Jurkat, Clone E6-1 (cell line): Measurements from ENCODE around the gene ZFYVE27.
A peak's percentile ranks its signal among the peaks of the same experiment; 100 is the strongest.

ENCODE experiments used
- DNase-seq: peaks from one replicate; pipeline ENCODE4 v3.0.0-alpha.2; 2011; ENCODE audit warnings: low read depth, low spot score
- H3K4me3 ChIP-seq: 2 replicates; pipeline ENCODE4 v1.5.1; 2011; ENCODE audit warnings: mild to moderate bottlenecking, low read length, control low read depth, moderate library complexity

ZFYVE27 gene

DNA sequence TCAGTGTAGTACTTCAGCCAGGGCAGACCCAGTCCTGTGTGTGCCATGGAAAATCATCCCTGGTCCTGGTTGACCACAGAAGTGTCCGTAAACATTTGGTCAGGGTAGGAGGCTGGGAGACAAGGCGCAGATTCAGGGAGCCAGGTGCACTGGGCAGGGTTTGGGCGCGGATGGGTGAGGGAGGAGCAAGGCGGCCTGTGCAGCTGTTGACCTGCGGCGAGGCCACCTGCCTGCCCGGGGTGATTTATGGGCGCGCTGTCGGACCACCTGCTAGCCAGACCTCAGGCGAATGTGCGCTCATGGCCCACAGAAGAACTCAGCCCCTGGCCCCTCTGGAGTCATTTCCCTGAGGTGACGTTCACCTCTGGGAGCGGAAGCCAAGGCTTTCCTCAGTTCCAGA lies 28.3 kb downstream of the ZFYVE27 start:
- no peak overlapping the region for H3K4me3 ChIP-seq
- no peak for DNase-seq

DNA sequence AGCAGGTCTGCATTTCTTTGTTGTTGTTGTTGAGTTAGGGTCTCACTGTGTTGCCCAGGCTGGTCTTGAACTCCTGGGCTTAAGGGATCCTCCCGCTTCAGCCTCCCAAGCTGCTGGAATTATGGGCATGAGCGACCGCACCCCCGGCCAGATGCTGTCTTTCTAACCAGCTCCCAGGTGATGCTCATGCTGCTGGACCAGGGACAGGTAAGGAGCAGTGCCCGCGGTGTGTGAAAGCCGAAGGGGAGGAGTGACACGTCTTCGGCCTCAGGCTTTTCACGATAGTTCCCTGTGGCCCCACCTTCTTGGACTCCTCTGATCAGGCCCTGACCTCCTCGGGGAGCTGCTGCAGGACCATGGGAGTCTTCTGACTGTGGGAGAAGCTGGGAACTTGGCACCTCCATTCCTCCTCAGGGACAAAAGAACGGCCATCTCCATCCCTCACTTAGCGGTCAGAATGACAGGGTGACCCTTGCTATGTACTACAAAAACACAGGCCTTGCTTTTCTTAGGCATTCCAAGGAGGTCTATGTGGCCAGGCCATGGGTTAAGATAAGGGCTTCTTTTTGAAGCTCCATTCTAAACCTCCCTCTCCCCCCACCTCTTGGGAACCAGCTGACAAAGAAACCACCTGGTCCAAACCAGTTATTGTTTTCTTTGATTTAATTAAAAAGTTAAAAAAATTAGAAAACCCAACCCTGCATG lies 29.3 kb downstream of the ZFYVE27 start:
- no peak overlapping the region for H3K4me3 ChIP-seq
- no peak for DNase-seq

DNA sequence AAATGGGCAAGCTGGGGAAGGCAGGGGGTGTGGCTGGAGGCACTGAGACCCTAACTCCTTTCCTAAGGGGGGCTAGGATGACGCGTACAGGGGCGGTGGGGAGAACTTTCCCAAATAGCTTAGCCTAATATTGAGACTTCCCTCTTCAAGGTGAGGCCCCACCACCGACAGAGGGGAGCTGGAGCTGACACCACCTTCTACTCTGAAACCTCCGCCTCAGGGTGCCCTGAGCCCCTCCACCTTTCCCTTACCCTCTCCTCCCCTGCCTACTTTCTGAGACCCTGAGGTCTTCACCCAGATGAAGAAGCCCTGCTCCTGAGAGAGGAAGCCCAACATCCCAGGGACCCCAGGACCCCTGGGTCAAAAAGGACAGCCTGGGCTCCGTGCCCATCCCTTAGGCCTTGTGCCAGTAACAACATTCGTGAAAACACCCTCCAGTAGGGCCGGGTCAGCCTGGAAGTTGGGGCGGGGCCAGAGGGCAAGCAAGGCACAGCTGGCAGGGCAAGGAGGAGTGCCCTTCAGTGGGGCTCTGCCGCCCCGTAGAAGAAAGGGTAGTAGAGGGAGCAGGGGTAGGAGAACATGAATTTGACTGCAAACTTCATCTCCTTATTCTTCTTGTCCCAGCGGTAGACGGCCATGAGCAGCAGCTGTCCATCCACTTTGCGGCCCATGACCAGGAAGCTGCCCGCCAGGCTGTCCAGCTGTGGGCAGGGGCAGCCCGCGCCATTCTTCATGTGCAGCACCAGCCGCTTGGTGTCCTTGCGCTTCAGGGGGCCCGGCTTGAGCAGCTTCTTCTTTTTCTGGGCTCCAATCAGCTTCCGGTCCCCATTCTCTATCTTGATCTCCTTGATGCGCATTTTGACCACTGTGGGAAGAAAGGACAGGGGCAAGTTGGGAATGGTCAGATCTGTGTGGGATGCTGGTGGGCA lies 30.3 kb downstream of the ZFYVE27 start:
- H3K4me3 ChIP-seq: no peak overlapping the region
- DNase-seq: no peak

DNA sequence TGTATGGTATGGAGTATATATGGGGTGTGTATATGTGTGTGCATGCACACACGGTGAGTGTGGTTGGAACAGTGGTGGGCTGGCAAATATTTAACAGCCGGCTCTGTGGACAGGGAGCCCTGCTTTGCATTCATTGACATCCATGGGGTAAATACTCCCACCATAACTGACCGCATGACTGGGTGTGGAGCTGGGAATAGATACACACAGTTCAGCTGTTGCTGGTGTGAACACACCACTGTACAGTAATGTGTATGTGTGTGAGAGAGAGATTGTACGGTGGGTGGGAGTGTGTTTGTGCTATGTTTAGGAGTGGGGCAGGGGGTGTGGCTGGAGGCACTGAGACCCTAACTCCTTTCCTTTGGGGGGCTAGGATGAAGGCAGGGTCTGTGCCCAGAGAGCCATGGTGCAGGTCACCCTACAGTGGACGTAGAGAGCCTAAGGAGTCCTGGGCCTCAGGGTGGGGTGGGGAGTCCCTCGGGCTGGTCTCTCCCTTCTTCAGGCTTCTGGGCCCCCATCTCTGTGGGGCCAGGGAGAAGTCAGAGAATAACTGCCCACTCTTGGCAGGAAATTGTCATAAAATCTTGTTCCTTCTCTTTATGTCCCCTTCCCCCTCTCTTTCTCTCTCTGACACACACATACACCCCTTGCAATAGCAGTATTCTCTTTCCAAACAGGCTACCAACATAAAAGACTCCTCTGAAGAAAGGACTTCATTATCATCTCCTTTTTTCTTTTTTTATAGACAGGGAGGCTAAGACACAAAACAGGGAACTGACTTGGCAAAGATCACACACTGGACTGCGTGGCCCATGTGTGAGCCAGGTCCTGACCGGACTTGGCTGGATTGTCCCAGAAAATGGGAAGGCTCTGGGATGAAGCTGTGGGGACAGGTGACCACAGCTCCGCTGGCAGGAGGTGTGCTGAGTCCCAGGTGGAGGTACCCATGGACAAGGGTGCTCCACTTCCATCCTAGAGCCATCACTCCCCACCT lies 31.7 kb downstream of the ZFYVE27 start:
- DNase-seq: no peak
- H3K4me3 ChIP-seq: no peak overlapping the region

DNA sequence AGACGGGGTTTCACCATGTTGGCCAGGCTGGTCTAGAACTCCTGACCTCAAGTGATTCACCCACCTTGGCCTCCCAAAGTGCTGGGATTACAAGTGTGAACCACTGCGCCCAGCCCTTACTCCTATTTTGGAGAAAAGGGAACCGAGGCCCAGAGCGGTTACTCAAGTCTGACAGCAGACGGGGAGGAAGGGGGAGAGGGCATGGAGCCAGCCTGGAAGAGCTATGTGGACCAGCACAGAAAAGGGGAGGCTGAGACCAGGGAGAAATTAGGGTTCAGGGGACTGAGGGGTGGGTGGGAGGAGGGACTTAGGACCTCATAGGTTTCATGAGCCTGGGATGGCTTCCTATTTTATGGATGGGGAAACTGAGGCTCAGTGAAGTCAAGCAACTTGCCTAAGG lies 33.3 kb downstream of the ZFYVE27 start:
- H3K4me3 ChIP-seq: no peak overlapping the region
- no peak for DNase-seq

DNA sequence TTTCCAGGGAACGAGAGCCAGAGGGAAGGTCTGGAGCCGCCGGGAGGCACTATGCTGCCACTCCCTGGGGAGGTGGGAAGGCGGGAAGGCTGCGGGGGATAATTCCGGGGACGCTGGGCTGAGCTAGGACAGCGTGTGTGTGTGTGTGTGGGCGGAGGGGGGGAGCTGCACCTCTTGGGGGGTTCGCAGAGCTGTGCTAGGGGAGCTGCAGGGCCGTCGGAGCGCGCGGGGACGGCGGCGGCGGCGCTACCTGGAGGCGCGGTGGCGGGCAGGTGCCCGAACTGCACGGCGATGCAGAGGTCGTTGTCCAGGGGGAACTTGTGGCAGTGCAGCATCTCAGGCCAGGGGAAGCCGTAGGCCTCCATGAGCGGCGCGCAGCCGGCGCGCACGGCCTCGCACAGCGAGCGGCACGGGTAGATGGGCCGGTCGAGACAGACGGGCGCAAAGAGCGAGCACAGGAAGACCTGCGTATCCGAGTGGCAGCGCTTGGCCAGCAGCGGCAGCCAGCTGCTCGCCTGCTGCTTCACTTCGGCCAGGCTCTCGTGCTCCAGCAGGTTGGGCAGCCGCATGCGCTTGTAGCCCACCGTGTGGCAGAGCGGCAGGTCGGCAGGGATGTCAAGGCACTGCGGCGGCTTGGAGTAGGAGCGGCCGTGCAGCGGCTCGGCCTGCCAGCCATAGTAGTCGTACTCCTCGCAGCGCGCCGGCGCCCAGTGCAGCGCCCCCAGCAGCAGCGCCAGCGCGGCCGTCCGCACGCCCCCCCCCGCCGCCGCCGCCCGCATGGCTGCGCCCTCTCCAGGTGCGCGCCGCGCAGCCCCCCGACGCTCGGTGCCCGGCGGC lies 34.3 kb downstream of the ZFYVE27 start:
- no peak for DNase-seq
- H3K4me3 ChIP-seq: no peak overlapping the region

DNA sequence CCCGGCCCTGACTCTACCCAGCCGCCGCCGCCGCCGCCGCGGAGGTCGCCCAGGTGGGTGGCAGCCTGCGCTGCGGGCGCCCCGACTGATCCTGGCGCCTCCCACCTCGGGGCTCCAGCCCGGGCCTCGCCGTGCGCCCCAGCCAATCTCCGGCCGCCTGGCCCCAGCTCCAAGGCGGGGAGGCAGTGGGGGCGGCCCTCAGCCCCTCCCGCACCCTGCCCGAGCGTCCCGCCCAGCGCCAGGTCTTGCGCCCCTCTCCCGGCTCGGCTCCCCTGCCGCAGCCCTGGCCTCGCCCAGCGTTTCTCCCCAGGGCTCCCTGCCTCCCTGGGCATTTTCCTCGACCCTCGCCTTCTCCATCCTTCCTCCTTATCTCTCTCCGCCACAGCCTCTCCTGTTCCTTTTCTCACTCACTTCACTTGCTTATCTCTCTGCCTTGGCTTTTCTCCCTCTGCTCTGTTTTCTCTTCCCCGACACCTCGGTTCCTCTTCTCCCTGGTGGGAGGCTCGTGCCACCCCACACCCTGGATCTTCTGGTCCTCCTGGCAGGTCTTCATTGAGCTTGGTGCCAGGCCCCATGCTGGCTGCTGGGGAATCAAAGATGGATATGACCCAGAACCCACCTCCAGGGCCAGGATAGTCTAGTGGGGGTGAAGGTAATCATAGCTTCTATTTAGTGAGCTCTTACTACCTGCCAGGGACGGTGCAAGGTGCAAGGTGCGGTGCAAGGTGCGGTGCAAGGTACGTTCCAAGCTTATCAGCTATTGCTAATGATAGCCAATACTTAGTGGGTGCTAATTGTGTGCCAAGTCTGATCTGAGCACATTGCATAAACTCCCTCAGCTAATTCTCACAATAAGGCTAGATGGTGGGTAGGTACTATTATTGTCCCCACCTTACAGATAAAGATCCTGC lies 35.2 kb downstream of the ZFYVE27 start, which contains the start of gene SFRP5:
Gene SFRP5, minus strand, starts transcription at position 87 of the 911 bp plus-strand sequence. CDS start 166 bp downstream, outside the sequence.
- DNase-seq: no peak
- no peak within 1 kb of the TSS for H3K4me3 ChIP-seq

DNA sequence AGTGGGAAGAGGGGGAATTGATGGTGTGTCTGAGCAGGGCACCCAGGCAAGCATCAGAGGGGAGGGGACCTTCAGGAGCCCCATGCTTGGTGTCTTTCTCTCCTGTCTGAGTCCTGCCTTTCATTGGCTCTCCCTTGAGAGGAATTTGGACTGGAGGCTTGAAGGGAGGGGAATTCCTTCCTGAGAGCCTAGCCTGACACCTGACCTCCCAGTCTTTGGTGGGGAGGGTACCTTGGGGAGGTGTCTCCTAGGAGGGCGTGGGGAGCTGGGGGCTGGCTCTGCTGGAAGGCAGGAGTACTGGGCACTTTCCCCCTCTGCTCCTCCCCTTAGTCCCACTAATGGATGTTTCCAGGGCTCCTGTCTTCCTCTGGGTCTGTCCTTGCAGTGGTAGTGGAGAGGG lies 36.2 kb downstream of the ZFYVE27 start:
- no peak for DNase-seq
- H3K4me3 ChIP-seq: no peak overlapping the region

DNA sequence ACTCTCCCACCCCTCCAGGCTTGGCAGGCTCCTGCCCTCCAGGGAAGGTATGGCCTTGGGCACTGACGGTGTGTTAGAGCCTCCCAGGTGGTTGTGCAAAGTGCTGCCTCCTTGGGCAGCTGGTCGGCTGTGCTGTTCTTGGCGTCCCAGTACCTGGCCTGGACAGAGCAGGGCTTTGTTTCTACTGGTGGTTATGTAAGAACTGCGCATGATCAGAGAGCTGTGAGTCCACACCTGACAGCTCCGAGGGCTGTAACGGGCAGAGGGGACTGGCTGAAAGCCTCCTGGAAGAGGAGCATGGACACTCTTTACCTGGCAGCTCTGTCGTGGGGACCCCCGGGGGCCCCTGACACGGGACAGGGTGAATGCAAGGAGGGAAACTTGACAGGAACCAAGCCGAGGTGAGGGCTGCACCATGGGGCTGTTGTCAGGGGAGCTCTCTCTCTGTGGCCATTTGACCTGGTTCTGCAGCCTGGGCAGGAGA lies 37.9 kb downstream of the ZFYVE27 start:
- no peak for DNase-seq
- no peak overlapping the region for H3K4me3 ChIP-seq

DNA sequence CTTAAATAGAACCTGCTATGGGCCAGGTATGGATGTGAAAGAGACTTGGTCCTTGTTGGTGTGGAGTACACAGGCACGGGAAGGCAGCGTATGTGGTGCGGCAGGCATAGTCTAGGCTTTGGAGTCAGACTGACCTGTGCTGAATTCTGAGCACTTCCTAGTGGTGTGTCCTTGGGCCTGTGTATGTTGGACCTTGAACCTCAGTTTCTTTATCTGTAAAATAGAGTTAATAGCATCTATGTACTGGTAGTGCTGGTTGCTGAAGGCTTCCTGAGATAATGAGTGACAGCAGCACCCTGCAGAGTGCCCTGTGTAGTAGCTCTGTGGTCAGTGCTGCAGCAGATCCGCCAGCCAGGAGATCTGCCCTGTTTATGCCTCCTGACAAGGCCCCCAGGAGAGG lies 40.2 kb downstream of the ZFYVE27 start:
- H3K4me3 ChIP-seq: no peak overlapping the region
- no peak for DNase-seq

DNA sequence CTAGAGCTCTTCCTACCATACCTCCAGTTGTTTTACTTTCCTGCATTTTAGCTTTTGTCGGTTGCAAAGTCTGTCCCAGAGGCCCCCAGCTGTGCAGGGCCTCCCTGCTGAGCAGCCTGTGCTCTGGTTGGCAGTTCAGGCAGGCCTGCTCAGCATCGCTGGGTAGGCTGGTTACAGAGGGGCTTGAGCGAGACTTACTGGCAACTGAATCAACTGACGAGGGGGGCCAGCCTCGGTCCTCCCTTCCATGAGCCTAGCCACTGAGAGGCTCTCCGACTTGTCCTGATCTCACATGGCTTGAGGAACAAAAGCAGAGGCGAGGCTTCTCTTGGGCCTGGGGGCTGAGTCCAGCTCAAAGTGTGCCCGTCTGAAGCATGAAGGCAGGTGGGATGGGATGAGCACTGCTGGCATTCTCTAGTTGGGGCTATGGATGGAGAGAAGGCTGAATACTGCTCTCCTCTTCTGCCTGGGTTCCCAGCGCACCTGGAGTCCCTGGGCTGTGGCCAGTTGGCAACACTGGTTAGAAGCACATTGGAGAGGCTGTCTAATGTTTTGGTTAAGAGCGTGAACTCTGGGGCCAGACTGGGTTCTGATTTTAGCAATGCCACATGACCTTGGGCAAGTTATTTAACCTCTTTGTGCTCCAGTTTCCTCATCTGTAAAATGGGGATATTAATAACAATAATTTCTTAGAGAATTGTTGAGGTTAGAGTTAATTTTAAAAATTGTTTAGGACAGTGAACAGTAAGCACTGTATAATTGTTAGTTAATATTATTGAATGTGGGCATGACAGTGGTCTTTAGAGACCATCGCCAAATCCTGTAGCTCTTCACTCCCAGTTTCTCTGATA lies 41.7 kb downstream of the ZFYVE27 start:
- DNase-seq: no peak
- H3K4me3 ChIP-seq: no peak overlapping the region

DNA sequence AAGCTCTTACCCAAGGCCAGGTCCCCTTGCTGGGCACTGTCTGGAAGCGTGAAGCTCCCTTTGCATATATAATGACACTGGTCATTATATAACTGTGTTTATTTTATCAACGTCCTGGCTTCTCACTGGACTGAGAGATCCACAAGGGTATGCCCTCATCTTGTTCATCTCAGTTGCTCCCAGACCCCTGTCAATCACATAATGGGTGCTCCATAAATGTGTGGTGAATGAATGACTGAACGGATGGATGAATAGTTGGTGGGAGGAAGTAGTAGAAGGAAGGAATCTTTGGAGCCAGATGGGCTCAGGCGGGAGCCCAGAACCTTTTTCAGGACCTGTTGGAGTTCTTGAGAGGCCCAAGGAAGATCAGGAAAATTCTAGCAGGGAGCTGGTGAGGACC lies 42.6 kb downstream of the ZFYVE27 start:
- H3K4me3 ChIP-seq: no peak overlapping the region
- no peak for DNase-seq

DNA sequence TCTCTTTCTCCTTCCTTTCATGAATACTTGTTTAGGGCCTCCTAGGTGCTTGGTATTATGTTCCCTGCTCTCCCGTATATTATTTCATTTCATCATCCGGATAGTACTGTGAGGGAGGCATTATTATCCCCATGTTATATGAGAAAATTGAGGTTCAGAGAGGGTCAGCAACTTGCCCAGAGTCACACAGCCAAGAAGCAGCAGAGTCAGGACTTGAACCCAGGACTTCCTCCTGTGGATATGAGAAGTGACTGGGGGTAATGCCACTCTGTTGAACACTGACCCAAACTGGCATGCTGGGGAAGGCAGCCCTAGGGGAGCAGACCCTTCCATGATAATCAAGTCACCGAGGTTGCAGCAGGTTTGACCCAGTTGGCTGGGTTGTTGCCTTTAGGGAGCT lies 43.0 kb downstream of the ZFYVE27 start:
- DNase-seq: no peak
- no peak overlapping the region for H3K4me3 ChIP-seq

DNA sequence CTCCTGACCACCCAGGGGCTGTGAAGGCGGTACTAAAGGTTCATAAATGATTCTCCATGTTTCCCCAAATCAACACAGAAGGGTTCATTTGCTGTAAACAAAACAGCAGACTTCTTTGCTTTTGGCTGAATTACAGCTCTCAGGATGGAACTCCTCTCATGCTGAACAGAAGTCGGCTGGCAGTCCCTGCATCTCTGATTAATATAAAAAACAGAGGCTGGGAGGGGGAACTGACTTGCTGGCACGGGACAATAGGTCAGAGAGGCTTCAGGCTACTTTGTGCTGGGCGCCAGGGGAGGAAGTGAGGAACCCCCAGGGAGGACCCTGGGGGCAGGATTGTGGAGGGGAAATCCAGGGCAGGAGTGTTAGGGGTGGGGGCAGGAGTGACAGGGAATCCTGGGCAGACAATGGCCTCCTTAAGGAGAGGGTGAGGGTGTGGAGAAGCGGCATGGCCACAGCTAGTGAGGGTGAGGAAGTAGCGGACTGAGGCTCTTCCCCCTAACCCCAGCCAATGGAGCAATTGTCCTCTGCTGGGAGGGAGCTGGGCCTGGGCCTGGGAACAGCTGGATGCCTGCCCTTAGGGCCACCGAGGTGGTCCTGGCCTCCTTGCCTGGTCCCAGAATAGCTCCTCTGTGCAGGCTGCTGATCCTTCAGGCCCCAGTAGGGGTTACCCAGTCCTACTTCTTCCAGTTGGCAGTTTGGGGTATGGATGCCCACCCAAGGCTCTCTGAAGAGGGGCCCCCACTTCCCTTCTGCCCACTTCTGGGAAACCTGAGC lies 44.1 kb downstream of the ZFYVE27 start:
- no peak for DNase-seq
- H3K4me3 ChIP-seq: no peak overlapping the region

DNA sequence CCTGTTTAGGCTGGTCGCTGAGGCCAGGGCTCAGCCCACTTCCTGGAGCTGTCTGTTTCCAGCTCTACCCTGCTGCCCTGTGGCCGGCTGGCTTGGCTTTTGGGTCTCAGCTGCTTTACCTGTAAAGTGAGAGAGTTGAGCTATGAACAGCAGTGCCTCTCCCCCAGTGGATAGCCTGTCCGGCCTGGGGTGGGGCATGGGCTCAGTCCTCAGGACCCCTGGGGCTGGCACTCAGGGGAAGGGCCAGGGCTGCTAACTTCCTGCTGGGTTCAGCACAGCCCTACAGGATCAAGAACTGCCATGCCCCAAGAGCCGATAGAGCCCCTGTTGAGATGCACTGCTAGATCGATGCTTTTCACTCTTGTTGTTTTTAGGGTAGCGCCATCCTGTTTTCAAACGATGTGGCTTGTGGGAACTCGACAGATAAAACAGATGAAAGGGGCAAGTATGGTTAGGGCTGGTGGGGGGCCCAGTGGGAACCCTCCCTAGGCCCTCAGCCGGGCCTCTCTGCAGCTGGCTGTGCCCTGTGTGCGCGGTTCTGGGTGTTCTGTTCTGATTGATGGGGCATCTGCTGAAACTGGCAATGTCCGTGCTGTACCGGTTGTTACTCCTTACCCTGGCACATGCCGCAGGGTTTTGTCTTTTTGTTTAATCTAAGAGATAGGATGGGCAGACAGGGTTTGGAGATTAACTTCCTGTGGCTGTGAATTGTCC lies 44.8 kb downstream of the ZFYVE27 start:
- no peak overlapping the region; the same call in 1 of the 2 replicates for H3K4me3 ChIP-seq
- DNase-seq: peak; percentile 63
